Measurements from ENCODE around the gene POPDC2. TPM values are rescaled to one million over a fixed set of nuclear protein-coding genes. Genes with fewer than 3 reads are reported as not detected.

POPDC2 gene
- total and polyA plus RNA-seq, 2 experiments from 2014 or later: 107 to 180 TPM

DNA sequence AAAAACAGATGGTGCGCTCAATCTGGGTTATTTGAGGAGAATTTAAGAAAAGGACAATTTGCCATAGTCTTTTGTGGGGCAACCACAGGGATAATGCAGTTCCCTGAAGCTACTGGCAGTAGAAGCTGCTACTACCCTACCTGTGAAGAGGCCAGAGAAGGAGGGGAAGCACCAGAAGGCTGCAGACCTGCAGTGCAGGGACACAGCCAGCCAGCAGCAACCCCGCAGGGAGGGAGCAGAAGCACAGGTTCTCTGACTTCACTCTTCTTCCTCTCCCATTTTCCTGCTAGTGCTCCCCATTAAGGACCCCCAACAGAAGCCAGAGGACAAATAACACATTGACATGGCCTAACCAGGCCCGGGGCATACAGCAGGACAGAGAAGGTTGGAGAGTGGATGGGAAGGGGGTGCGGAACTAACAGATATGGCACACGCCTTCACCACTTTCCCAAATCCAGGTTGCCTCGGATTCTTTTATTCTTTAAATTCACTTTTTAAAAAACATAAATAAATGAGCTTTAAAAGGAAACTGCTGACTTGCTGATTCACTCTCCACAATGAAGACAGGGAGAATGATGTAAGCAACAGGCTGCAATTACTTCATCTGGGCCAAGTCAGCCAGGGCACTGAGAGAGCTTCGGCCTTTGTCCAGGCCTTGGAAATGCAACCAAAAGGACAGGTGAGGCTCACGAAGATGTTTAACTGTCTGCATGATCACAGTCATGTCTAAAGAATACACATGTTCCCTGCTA, 30.1 kb downstream of the POPDC2 start:
- H3K27me3 ChIP-seq: no peaks in the 10 kb centered on the region
- no peak overlapping the region for H3K4me3 ChIP-seq
- no peaks in the 10 kb centered on the region for H3K36me3 ChIP-seq
- DNase-seq (ENCODE audit: low read depth in 1 of 2, low spot score in 1 of 2): peak in 1 of 2 donors; percentile 81
- no peak for TF ChIP-seq CTCF (IDR thresholded peaks at IDR 0.05; ENCODE audit: low read depth, low read length)
- peaks cover 15% of the 10 kb centered on the region for H3K4me1 ChIP-seq (ENCODE audit: low read depth)
- H3K27ac ChIP-seq: no peak overlapping the region
- no peaks in the 10 kb centered on the region for H3K9me3 ChIP-seq (ENCODE audit: low read depth)

GRCh38 chr3:119628816-119629445, 31.5 kb downstream of the POPDC2 start:
- Histone ChIP-seq H3K4me1 (ENCODE audit: low read depth) (peaks cover 15% of the 10 kb centered on the region), H3K27me3 (no peaks in the 10 kb centered on the region), H3K36me3 (no peaks in the 10 kb centered on the region), H3K9me3 (ENCODE audit: low read depth) (no peaks in the 10 kb centered on the region), H3K27ac (no peak overlapping the region), H3K4me3 (no peak overlapping the region)
- no peak for DNase-seq (ENCODE audit: low read depth in 1 of 2, low spot score in 1 of 2)
- TF ChIP-seq CTCF (IDR thresholded peaks at IDR 0.05; ENCODE audit: low read depth, low read length): no peak

- DNase-seq (ENCODE audit: low read depth in 1 of 2, low spot score in 1 of 2): no peak
- TF ChIP-seq CTCF (IDR thresholded peaks at IDR 0.05; ENCODE audit: low read depth, low read length): no peak
Measured at GRCh38 chr3:119628390-119628789, 32.0 kb downstream of the POPDC2 start.

DNA sequence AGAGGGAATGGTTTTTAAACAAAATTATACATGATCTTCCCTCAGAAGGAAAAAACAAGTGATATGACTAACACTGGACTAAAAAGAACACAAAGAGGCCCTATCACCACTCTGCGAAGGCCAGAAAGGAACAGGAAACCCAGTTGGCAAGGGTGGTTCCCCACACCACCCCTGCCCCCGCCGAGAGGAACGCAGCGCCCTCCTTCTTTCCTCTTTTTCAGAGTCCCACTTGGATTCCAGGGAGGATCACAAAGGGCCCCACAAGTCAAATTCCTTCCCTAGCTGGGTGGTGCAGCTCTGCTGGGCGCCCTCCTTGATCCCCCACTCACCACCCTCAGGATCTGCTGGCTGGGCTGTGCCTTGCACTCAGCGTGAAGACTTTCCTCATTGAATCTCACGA, 32.9 kb downstream of the POPDC2 start:
- Histone ChIP-seq H3K4me3 (no peak overlapping the region), H3K27me3 (no peaks in the 10 kb centered on the region), H3K27ac (no peak overlapping the region), H3K4me1 (ENCODE audit: low read depth) (peaks cover 11% of the 10 kb centered on the region), H3K9me3 (ENCODE audit: low read depth) (no peaks in the 10 kb centered on the region), H3K36me3 (no peaks in the 10 kb centered on the region)
- no peak for TF ChIP-seq CTCF (IDR thresholded peaks at IDR 0.05; ENCODE audit: low read depth, low read length)
- peak in 1 of 2 donors; percentile 49 for DNase-seq (ENCODE audit: low read depth in 1 of 2, low spot score in 1 of 2)

More at GRCh38 chr3:119628390-119628789, 32.0 kb downstream of the POPDC2 start:
- Histone ChIP-seq H3K27ac (no peak overlapping the region), H3K36me3 (no peaks in the 10 kb centered on the region), H3K4me1 (ENCODE audit: low read depth) (peaks cover 15% of the 10 kb centered on the region), H3K9me3 (ENCODE audit: low read depth) (no peaks in the 10 kb centered on the region), H3K27me3 (no peaks in the 10 kb centered on the region), H3K4me3 (no peak overlapping the region)

DNA sequence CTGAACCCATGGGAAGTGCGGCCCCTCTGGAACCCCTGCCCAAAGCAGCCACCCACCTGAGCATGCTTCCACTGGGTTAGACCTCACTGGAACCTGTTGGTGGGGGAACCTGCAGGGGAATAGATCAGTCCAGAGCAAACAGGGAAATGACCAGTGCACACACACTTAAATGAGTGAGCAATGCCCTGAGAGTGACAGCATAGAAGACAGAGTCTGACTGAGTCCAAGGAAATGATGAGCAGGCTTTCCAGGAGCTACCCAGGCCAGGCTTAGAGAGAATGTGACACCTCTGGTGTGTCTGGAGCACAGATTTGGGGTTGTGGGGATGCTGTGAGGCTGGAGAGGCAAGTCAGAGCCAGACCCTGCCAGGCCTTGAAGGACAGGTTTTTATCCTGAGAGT, 34.2 kb downstream of the POPDC2 start:
- no peaks in the 10 kb centered on the region for H3K9me3 ChIP-seq (ENCODE audit: low read depth)
- H3K4me3 ChIP-seq: no peak overlapping the region
- H3K36me3 ChIP-seq: no peaks in the 10 kb centered on the region
- no peaks in the 10 kb centered on the region for H3K27me3 ChIP-seq
- peak overlapping the region; percentile 33 for H3K27ac ChIP-seq
- TF ChIP-seq CTCF (IDR thresholded peaks at IDR 0.05; ENCODE audit: low read depth, low read length): no peak
- H3K4me1 ChIP-seq (ENCODE audit: low read depth): peaks cover 8% of the 10 kb centered on the region
- no peak for DNase-seq (ENCODE audit: low read depth in 1 of 2, low spot score in 1 of 2)

All from cardiac muscle cell (in vitro differentiated cells and primary cell).